ENCODE results near the gene DENND5B.
"Not testable (repeated sequence)": the region's sequence is repeated elsewhere in the genome, so short reads cannot be mapped to it uniquely, and the experiment has no call there.

The DENND5B gene

GRCh38 chr12:31498424-31498823, 92.5 kb downstream of the DENND5B start:
- no peak for DNase-seq

GRCh38 chr12:31496257-31496656, 94.7 kb downstream of the DENND5B start:
- DNase-seq: no peak

GRCh38 chr12:31494455-31494854, 96.5 kb downstream of the DENND5B start:
- DNase-seq: no peak

- DNase-seq: no peak
Observed at GRCh38 chr12:31492599-31493196, 98.2 kb downstream of the DENND5B start.

- DNase-seq: no peak
Observed at GRCh38 chr12:31491841-31492598, 98.9 kb downstream of the DENND5B start.

- DNase-seq: no peak
Observed at GRCh38 chr12:31491241-31491794, 99.6 kb downstream of the DENND5B start.

GRCh38 chr12:31488737-31489338, 102.1 kb downstream of the DENND5B start:
- no peak for DNase-seq

GRCh38 chr12:31485571-31485970, 105.4 kb downstream of the DENND5B start:
- DNase-seq: no peak

- no peak for DNase-seq
Observed at GRCh38 chr12:31482816-31483215, 108.1 kb downstream of the DENND5B start.

GRCh38 chr12:31481415-31481814, 109.5 kb downstream of the DENND5B start:
- no peak for DNase-seq

- DNase-seq: no peak
Observed at GRCh38 chr12:31479516-31480210, 111.3 kb downstream of the DENND5B start.

GRCh38 chr12:31478898-31479297, 112.0 kb downstream of the DENND5B start:
- no peak for DNase-seq

- DNase-seq: no peak
Observed at GRCh38 chr12:31478425-31478824, 112.5 kb downstream of the DENND5B start.

- DNase-seq: no peak
Observed at GRCh38 chr12:31477687-31478086, 113.2 kb downstream of the DENND5B start.

- no peak for DNase-seq
Observed at GRCh38 chr12:31476437-31476836, 114.5 kb downstream of the DENND5B start.

- DNase-seq: not testable (repeated sequence)
Observed at GRCh38 chr12:31475610-31476009, 115.3 kb downstream of the DENND5B start.

- DNase-seq: no peak
Observed at GRCh38 chr12:31474751-31475150, 116.2 kb downstream of the DENND5B start.

GRCh38 chr12:31471823-31472222, 119.1 kb downstream of the DENND5B start:
- no peak for DNase-seq

GRCh38 chr12:31471051-31471450, 119.9 kb downstream of the DENND5B start:
- no peak for DNase-seq

GRCh38 chr12:31470459-31470858, 120.5 kb downstream of the DENND5B start:
- no peak for DNase-seq

- no peak for DNase-seq
Observed at GRCh38 chr12:31466768-31467167, 124.2 kb downstream of the DENND5B start.

- DNase-seq: no peak
Observed at GRCh38 chr12:31465002-31465401, 125.9 kb downstream of the DENND5B start.

- DNase-seq: no peak
Observed at GRCh38 chr12:31460024-31460423, 130.9 kb downstream of the DENND5B start.
